CD4-positive, alpha-beta T cell treated with Interleukin-10 for 1 hour (primary cell): Measurements from ENCODE around the gene QSOX2.

Experiments
- DNase-seq: peaks from one replicate; pipeline ENCODE4 v3.0.0-alpha.2; 2020

Gene QSOX2

DNA sequence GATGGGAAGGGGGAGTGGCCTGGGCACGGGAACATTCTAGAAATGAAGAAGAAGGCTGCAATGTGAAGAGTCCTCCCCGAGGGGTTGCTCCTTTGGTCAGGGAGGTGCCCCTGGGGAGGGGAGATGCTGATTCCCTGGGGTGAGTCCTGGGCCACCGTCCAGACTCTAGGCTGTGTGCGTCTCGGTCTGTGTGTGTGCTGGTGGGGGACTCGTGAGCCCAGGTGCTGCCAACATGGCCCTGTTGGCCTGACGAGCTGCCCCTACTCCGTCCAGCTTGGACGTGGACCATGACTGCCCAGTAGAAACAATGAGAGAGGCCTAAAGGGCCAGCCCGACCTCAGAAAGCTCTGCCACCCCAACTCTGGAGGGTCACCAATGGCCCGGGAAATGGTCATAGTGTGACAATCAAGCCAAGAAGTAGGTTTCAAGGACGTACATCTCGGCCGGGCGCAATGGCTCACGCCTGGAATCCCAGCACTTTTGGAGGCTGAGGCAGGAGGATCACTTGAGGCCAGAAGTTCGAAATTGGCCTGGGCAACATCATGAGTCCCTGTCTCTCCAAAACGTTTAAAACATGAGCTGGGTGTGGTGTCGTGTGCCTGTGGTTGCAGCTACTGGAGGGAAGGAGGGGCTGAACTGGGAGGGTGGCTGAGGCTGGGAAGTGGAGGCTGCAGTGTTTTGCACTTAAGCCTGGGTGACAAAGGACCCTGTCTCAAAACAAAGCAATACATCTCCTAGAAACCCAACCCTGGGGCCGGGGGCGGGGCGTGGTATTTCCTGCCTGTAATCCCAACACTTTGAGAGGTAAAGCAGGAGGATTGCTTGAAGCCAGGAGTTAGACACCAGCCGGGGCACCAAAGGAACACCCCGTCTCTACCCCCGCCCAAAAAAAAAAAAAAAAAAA, 57.7 kb downstream of the QSOX2 start:
- no peak for DNase-seq

DNA sequence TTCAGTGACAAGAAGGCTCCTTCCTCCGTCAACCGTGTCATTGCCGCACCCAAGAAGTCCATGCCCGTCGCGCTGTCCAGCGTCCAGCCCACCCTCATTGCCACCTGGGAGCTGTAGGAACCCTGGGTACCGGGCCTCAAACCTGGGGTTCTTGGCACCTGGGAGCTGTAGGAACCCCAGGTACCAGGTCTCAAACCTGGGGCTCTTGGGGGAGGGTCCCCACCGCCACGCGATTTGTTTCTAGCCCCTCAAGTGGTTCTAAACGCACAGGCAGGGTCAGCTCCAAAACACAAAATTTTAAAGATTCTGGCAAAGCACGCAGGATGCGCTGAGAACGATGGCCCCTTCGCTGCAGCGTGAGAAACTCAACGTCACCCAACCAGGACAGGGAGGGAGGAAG, 58.4 kb downstream of the QSOX2 start:
- DNase-seq: no peak

- no peak for DNase-seq
These were observed 59.2 kb downstream of the QSOX2 start for GRCh38 chr9:136186386-136186785.

GRCh38 chr9:136185596-136186366, 59.8 kb downstream of the QSOX2 start:
- no peak for DNase-seq

GRCh38 chr9:136185066-136185465, 60.5 kb downstream of the QSOX2 start:
- DNase-seq: no peak

DNA sequence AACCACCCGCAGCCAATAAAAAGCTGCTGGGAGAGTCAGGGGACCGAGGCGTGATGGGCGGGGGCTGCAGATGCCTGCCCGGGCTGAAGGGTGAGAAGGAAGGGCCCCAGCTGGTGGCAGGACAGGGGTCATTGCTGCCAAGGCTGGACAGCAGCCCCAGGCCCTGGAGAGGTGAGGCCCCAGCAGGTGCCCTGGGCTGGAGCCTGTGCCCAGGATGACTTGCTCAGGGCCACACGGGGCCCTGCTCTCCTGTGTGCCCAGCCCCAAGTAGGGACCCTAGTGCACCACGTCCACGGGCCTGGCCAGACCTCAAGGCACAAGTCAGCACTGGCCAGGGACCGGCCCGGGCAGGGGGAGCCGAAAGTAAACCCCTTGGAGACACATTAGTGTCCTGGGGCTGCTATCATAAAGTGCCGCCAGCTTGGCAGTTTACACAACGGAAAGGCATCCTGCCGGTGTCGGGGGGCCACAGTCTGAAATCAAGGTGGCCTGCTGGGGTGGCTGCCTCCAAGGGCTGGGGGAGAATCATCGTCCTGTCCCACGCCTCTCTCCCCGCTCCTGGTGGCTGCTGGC, 62.7 kb downstream of the QSOX2 start:
- no peak for DNase-seq

GRCh38 chr9:136182420-136182787, 63.2 kb downstream of the QSOX2 start:
- no peak for DNase-seq

- DNase-seq: no peak
These were observed 63.7 kb downstream of the QSOX2 start for GRCh38 chr9:136181784-136182419.

DNA sequence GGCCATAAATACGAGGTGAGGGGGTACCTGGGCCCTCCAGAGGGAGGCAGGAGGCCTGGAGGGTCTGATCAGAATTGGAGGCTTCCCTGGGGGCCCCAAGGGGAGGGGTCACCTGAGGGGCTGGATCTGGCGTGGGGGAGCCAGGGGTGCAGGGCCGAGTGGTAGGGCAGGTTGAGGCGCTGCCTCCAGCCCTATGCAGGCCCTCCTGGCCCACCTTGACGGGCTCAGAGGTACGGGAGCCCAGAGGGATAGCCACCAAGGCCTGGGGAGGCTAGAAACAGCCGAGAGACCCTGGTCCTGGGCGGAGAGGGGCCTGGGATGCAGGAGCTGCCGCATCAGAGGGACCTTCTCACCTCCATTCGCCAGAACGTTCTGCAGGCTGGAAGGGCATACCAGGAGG, 65.0 kb downstream of the QSOX2 start:
- DNase-seq: no peak

DNA sequence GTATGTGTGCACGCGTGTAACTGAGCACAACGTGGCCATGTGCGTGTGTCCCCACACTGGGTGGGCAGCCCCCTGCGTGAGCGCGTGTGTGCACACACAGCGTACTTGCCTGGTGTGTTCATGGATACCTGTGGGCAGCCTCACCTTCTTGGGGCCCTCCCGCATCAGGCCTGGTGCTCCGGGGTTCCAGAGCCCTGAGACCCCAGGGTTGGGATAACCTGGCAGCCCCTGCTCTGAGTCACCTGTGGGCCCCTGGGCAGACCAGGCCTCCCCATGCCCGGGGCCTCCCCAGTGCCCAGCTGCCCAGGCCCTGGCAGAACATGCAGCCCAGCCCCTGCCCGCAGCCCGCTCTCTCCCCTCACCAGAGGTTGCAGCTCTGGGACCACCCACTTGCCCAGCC, 65.9 kb downstream of the QSOX2 start:
- DNase-seq: no peak

DNA sequence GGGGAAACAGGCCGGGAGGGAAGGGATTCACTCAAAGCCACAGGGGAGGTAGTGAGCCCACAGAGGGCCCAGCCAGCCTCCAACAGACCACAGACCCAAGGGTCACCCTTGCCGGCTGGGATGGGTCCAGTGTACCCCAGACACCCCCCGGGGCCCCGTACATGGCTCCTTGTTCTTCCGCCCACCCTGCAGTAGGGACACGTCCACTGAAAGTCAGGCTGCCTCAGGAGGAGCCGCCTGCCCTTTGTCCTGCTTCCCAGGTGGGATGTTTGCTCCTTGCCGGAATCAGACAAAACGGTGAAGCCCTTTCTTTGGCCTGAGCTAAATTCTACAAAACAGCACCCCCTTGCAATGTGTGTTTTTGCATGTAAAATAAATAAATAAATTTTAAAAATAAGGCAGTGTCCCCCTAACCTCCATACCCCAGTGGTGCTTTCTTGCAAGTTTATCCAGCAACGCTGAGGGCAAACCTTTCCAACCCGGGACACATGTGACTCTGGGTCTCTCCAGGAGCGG, 66.5 kb downstream of the QSOX2 start:
- no peak for DNase-seq

GRCh38 chr9:136178773-136179075, 66.9 kb downstream of the QSOX2 start:
- DNase-seq: no peak

- no peak for DNase-seq
These were observed 67.4 kb downstream of the QSOX2 start for GRCh38 chr9:136178061-136178772.

DNA sequence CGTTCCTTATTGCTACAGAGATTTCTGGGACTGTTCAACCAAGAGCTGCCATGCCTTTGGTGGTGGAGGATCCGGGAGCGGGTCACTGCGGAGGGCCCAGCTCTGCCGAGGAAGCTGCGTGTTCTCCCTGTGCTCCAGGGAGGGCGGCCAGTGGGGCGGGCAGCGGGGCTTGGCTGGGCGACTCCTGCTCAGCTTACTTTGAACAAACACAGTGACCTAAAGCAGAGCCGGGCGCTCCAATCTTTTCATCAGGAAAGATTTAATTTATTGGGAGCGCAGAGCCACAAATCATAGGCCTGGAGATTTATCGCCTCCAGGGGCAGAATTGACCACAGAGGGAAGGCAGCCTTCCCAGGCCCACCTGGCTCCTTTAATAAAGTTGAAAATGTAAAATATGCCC, 68.4 kb downstream of the QSOX2 start:
- DNase-seq: no peak

DNA sequence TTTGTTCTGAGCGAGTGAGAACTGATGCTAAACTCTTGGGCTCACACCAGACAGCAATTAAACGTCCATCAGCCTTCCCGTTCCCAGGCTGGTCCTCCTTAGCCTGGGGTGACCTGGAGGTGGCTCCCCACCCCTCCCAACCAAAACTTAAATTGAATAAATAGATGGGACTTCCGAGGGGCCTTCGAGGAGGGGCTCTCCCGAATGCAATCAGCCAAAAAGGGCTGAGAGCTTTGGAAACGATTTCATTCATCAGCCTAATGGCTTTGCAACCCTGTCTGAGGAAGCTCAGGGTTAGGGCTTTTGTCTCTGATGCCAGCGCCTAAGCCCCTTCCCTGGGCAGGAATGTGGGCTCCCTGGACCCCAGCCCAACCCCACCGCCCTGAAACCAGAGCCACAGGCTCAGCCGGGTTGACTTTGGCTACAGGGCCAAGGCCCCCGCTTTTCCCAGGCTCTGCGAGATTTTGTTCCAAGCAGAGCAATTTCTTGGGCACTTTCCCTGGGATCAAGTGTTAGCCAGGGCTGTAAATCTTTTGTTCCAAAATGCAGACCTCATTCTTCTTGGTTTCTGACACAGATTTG, 69.9 kb downstream of the QSOX2 start:
- DNase-seq: no peak

DNA sequence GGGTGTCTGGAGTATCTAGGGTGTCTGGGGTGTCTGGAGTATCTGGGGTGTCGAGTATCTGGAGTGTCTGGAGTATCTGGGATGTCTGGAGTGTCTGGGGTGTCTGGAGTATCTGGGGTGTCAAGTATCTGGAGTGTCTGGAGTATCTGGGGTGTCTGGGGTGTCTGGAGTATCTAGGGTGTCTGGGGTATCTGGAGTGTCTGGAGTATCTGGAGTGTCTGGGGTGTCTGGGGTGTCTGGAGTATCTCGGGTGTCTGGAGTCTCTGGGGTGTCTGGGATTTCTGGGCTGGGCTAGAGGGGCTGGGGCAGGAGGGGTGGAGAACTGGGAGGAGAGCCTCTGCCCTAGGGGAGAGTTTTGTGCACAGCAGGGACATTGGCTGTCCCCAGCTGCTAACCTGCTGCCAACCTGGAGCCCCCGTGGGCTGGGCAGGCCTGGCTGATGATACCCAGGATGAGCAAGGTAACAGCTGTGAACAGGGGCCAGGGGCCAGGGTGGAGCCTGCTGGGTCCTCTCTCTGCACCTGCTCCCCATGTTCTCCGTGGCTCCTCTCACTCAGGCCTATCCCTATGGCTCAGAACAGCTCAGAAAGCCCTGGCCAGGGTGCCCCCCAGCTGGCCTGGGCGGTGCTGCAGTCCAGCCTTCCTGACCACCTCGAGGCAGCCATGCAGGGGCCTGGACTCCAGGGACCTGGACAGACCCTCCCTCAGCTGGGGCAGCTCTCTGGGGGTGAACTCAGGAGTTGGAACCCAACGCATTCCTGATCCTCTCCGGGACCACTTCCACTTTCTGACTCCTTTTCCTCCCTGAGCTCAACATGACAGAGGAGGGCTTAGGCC, 70.6 kb downstream of the QSOX2 start:
- no peak for DNase-seq

- DNase-seq: no peak
These were observed 71.8 kb downstream of the QSOX2 start for GRCh38 chr9:136173648-136174290.

DNA sequence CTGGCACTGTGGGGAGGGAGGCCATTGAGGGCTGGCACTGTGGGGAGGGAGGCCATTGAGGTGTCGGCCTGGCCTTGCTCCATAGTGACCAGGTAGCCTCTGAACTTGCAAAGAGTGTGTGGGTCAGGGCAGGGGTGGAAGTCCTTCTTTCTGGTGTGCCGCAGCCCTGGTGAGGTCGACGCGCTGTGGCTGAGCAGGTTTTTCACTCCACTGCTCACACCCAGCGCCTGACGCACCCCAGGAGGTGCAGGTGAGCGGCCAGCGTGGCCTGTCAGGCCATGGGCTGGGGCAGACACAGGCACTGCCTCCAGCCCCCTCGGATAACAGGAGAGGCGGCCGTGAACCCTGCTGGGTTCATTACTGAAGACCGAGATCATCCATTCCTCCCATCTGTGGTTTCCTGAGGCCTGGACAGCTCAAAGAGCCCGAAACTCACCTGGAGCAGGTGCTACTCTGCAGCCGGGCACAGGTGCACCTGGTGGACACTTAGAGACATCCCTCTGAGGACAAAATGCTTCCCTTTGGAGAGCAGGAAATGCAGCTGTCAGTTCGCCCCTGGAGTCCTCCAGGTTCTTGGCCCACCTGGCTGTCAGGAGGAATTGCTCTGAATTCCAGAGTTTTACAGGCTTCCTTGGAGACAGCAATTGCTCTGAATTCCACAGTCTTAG, 73.1 kb downstream of the QSOX2 start:
- no peak for DNase-seq

DNA sequence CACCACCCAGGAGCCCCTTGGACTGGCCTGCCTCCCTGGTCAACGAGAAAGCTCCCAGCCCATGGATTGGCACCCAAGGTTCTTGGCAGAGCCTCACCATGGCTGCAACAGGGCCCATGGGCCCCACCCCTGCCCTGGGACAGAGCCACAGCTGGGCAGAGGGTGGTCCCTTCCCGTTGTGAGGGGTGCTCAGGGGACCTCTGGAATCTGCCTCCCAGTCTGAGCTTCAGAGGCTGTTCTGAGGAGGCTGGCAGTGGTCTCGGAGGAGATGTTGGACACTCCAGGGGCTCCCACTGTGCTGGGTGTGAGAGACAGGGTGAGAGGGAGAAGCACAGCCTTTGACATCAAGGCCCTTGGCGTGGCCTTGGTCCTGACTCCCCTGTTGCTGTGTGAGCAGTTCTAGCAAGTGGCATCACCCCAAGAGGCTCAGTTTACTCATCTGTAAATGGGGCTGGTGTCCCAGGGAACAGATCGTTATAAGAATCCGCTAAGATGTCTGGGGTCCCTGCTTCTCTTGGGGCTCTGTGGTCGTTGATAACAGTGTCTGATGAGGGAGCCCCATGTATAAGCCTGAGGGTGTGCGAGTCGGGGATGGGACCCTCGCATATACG, 73.7 kb downstream of the QSOX2 start:
- no peak for DNase-seq
